A673 (cell line): Measurements from ENCODE around the gene CAP2. TPM values are rescaled to one million over a fixed set of nuclear protein-coding genes. Genes with fewer than 3 reads are reported as not detected.

Experiments
- BruUV-seq: library from RNA; stranded (reverse); fragments of 400-500 nt; replicated peaks from 2 replicates; lab custom pipeline; 2021; lab: Mats Ljungman, UMichigan
- CTCF ChIA-PET: fragments of 300-600 bp; sonication (Branson Sonifier 250); formaldehyde crosslinking; loops from one replicate; lab custom pipeline; 2022; ENCODE audit warnings: antibody characterized with exemption; lab: Charles Lee
- POLR2A ChIA-PET: fragments of 300-600 bp; sonication (Branson Sonifier 250); formaldehyde crosslinking; loops from one replicate; lab custom pipeline; 2022; ENCODE audit warnings: antibody characterized with exemption; ENCODE audit not compliant: low non-redundant PET; lab: Charles Lee
- DNase-seq: peaks from one replicate; pipeline ENCODE4 v3.0.0-alpha.2; 2015; ENCODE audit warnings: low spot score
- H3K27ac ChIP-seq: fragments of 200-600 bp; sonication (generic); 2 replicates; pipeline ENCODE4 v1.5.1; 2016; ENCODE audit warnings: mixed run types, low read depth, mild to moderate bottlenecking, mixed read lengths, antibody characterized with exemption, low read length; ENCODE audit not compliant: poor library complexity, severe bottlenecking
- H3K27me3 ChIP-seq: fragments of 200-600 bp; sonication (generic); replicated peaks from 2 replicates; pipeline ENCODE4 v1.6.1; 2017; ENCODE audit warnings: mixed run types, low read depth, mild to moderate bottlenecking, mixed read lengths, antibody characterized with exemption, low read length; ENCODE audit not compliant: insufficient read depth, poor library complexity
- H3K36me3 ChIP-seq: fragments of 200-600 bp; sonication (generic); 2 replicates; pipeline ENCODE4 v1.6.1; 2016; ENCODE audit warnings: mixed run types, mild to moderate bottlenecking, mixed read lengths, antibody characterized with exemption, low read length; ENCODE audit not compliant: insufficient read depth, poor library complexity, severe bottlenecking
- H3K4me1 ChIP-seq: fragments of 200-600 bp; sonication (generic); 2 replicates; pipeline ENCODE4 v1.6.1; 2017; ENCODE audit warnings: mixed run types, mild to moderate bottlenecking, mixed read lengths, antibody characterized with exemption, low read length; ENCODE audit not compliant: insufficient read depth, poor library complexity, severe bottlenecking
- H3K4me3 ChIP-seq: fragments of 200-600 bp; sonication (generic); 2 replicates; pipeline ENCODE4 v1.5.1; 2016; ENCODE audit warnings: low read depth, mixed run types, mild to moderate bottlenecking, mixed read lengths, low read length; ENCODE audit not compliant: poor library complexity, severe bottlenecking
- H3K9me3 ChIP-seq: fragments of 200-600 bp; sonication (generic); 2 replicates; pipeline ENCODE4 v1.6.1; 2016; ENCODE audit warnings: mixed run types, low read depth, mild to moderate bottlenecking, mixed read lengths, antibody characterized with exemption, low read length; ENCODE audit not compliant: poor library complexity, severe bottlenecking
- EZH2 ChIP-seq: fragments of 200-600 bp; sonication (generic); IDR thresholded peaks from 2 replicates; pipeline ENCODE4 v1.6.1; 2017; ENCODE audit warnings: borderline replicate concordance, low read depth, mild to moderate bottlenecking, mixed read lengths, antibody characterized with exemption, low read length; ENCODE audit not compliant: poor library complexity, severe bottlenecking
- intact Hi-C: fragments of 100-400 bp; cut with micrococcal nuclease; formaldehyde crosslinking; loops from one replicate; pipeline ENCODE4 v1.10.0; 2022; ENCODE audit not compliant: unreplicated experiment
- total RNA-seq: library from RNA; stranded (reverse); gene quantifications from 2 replicates; pipeline ENCODE4 v1.2.3, GENCODE V29; 2021
- TF ChIP-seq, protein P1 (sequence below): fragments of 300-800, 200-600 bp; sonication (generic); conservative IDR thresholded peaks from 2 replicates; pipeline ENCODE4 v1.5.1; 2017; ENCODE audit warnings: low read depth, mild to moderate bottlenecking, antibody characterized with exemption, low read length, moderate library complexity, mixed read lengths

The CAP2 gene
- total RNA-seq, 1 experiment from 2014 or later = 20.8 TPM

DNA sequence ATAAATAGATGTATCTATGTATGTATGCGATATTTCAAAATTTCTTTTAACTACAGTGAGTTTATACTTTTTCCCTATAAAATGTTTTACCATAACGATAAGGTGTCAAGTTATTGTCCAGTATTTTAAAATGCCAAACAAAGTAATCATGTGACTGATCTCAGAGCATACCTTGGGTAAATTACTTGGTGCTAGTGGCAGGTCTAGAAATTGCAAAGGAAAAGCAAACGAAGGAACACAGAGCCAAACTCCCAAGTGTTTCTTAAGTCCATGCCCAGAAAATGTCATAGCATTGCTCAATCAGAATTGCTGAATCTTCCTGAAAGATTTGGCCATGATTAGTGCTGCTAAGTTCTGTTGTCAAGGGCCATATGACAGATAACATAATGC, 77.5 kb downstream of the CAP2 start:
- no TSS peak for BruUV-seq
- ChIA-PET POLR2A (no interaction called here), CTCF (no interaction called here)
- DNase-seq = no peak
- Histone ChIP-seq H3K27ac (no peak overlapping the region), H3K4me1 (peaks cover 28% of the 10 kb centered on the region), H3K4me3 (no peak overlapping the region), H3K9me3 (no peaks in the 10 kb centered on the region), H3K27me3 (no peaks in the 10 kb centered on the region), H3K36me3 (peaks cover 4% of the 10 kb centered on the region)
- TF ChIP-seq EZH2 = no peak
- TF ChIP-seq, protein P1, sequence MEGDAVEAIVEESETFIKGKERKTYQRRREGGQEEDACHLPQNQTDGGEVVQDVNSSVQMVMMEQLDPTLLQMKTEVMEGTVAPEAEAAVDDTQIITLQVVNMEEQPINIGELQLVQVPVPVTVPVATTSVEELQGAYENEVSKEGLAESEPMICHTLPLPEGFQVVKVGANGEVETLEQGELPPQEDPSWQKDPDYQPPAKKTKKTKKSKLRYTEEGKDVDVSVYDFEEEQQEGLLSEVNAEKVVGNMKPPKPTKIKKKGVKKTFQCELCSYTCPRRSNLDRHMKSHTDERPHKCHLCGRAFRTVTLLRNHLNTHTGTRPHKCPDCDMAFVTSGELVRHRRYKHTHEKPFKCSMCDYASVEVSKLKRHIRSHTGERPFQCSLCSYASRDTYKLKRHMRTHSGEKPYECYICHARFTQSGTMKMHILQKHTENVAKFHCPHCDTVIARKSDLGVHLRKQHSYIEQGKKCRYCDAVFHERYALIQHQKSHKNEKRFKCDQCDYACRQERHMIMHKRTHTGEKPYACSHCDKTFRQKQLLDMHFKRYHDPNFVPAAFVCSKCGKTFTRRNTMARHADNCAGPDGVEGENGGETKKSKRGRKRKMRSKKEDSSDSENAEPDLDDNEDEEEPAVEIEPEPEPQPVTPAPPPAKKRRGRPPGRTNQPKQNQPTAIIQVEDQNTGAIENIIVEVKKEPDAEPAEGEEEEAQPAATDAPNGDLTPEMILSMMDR = no peak
- intact Hi-C loops = no loop called here

DNA sequence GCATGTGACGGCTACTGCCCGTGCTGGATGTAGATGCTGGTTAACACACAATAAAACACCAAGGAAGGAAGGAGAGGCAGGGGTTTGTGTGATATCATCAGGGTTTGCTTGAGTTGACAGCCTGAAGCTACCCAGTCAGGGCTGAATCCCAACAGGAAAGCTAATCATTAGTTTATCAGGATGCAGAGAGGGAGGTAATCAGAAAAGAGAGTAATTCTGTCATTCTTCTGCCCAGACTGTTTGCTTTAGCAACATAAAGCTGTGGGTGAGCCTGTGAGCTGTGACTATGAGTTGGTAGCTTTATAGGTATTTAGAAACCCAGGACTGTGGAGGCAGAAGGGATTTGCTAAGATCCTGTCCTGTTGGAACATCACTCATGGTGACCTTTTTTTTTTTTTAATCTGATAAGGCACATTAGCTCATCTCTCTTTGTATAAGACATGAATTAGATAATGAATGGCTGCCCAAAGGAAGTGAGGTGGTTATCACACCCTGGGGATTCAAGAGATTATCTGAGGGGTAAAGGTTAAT, 79.3 kb downstream of the CAP2 start:
- BruUV-seq = no TSS peak
- ChIA-PET CTCF (no interaction called here), POLR2A (no interaction called here)
- no peak for DNase-seq
- Histone ChIP-seq H3K27me3 (no peaks in the 10 kb centered on the region), H3K4me3 (no peak overlapping the region), H3K36me3 (no peaks in the 10 kb centered on the region), H3K27ac (no peak overlapping the region), H3K9me3 (no peaks in the 10 kb centered on the region), H3K4me1 (peaks cover 36% of the 10 kb centered on the region)
- intact Hi-C loops = no loop called here
- TF ChIP-seq, protein P1 = no peak
- TF ChIP-seq EZH2 = no peak

DNA sequence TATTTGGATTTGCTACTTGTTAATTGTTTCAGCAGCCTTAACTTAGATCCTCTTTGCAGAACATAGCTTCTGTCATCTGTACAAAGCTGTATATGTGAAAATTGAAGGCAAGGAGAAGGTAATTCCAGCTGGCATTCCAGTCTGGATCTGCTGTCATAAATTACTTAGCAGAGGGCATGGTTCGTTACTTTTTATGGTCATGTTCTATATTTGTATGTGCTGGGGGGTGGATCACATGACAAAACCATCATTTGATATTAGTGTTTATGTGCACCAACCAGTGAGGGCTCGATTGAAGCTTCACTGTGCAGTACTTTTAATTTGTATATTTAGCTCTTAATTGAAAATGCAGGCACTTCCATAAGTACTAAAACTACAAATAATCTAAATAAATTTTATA, 80.2 kb downstream of the CAP2 start:
- intact Hi-C loops = no loop called here
- no peaks in the 10 kb centered on the region for H3K27me3 ChIP-seq
- H3K4me3 ChIP-seq = no peak overlapping the region
- ChIA-PET POLR2A (interaction anchor here (0.7 kb wide), 1 partner anchor 286 kb away, joined by 5 read pairs; no protein-coding TSS in a partner anchor), CTCF (no interaction called here)
- DNase-seq = no peak
- H3K27ac ChIP-seq = no peak overlapping the region
- H3K36me3 ChIP-seq = no peaks in the 10 kb centered on the region
- no TSS peak for BruUV-seq
- H3K4me1 ChIP-seq = peaks cover 36% of the 10 kb centered on the region
- no peaks in the 10 kb centered on the region for H3K9me3 ChIP-seq
- TF ChIP-seq, protein P1 = no peak
- no peak for TF ChIP-seq EZH2
